NB4 (cell line): ENCODE results near the gene TOMM40.

ENCODE experiments used
- DNase-seq: peaks from one replicate; pipeline ENCODE4 v3.0.0; 2010; ENCODE audit warnings: low read depth
- H3K4me3 ChIP-seq: one replicate; pipeline ENCODE4 v1.5.1; 2011; ENCODE audit warnings: mild to moderate bottlenecking, low read depth, low read length, moderate library complexity
- MYC ChIP-seq: IDR thresholded peaks from 2 replicates; pipeline ENCODE4 v1.6.1; 2011; ENCODE audit warnings: low read depth, low read length
- TF ChIP-seq, protein P1 (sequence below): IDR thresholded peaks from 2 replicates; pipeline ENCODE4 v1.6.1; 2011; ENCODE audit warnings: low read depth, low read length
- TF ChIP-seq, protein P2 (sequence below): IDR thresholded peaks from one replicate; pipeline ENCODE4 v1.5.1; 2012; ENCODE audit warnings: low read depth, low read length

The TOMM40 gene

DNA sequence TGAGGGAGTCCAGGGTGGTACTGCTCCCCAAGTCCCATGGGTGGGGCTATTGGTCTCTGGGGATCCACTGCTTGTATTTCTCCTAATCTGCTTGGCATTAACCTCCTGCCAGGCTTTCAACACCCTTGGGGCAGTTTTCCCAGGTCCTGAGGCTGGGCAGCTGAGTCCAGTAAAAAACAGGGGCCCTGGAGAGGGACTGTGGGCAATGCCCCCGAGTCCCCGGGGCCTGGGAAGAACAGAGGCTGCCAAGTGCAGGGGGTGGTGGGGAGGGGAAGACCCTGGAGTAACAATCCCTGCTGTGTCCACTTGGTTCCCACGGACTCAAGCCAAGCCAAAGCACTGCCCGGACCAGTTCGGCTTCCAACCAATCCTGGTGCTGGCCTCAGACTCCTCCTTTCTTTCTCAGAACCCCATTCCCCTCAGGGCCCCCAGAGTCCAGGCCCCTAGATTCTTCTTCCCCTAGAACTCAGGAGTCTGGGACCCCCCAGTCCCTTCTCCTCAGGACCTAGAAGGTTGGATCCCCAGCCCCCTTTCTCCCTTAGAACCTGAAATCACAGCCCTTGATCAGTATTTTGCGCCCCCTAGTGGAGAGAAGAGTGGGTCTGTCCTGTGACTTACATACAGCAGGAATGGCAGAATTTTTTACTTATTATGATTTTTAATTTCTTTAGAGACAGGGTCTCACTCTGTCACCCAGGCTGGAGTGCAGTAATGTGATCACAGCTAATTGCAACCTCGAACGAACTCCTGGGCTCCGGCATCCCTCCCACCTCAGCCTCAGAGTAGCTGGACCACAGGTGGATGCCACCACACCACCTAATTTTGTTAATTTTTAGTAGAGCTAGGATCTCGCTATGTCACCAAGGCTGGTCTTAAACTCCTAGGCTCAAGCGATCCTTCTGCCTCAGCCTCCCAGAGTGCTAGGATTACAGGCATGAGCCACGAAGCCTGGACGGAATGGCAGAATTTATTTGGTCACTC, 60.4 kb downstream of the TOMM40 start:
- TF ChIP-seq, protein P1, sequence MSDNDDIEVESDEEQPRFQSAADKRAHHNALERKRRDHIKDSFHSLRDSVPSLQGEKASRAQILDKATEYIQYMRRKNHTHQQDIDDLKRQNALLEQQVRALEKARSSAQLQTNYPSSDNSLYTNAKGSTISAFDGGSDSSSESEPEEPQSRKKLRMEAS = no peak
- TF ChIP-seq MYC = no peak
- TF ChIP-seq, protein P2, sequence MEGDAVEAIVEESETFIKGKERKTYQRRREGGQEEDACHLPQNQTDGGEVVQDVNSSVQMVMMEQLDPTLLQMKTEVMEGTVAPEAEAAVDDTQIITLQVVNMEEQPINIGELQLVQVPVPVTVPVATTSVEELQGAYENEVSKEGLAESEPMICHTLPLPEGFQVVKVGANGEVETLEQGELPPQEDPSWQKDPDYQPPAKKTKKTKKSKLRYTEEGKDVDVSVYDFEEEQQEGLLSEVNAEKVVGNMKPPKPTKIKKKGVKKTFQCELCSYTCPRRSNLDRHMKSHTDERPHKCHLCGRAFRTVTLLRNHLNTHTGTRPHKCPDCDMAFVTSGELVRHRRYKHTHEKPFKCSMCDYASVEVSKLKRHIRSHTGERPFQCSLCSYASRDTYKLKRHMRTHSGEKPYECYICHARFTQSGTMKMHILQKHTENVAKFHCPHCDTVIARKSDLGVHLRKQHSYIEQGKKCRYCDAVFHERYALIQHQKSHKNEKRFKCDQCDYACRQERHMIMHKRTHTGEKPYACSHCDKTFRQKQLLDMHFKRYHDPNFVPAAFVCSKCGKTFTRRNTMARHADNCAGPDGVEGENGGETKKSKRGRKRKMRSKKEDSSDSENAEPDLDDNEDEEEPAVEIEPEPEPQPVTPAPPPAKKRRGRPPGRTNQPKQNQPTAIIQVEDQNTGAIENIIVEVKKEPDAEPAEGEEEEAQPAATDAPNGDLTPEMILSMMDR = peak; percentile 63
- H3K4me3 ChIP-seq = no peak overlapping the region
- peak; percentile 76 for DNase-seq
